ENCODE data around the gene ATG2A. TPM values are rescaled to one million over a fixed set of nuclear protein-coding genes. Genes with fewer than 3 reads are reported as not detected.

ATG2A gene
- total and polyA plus RNA-seq, 10 of the 15 experiments (the other 5 are each of a cell fraction or from before 2014, with no cell fraction given) = 0.08 to 19.0 (median 4.6) TPM

DNA sequence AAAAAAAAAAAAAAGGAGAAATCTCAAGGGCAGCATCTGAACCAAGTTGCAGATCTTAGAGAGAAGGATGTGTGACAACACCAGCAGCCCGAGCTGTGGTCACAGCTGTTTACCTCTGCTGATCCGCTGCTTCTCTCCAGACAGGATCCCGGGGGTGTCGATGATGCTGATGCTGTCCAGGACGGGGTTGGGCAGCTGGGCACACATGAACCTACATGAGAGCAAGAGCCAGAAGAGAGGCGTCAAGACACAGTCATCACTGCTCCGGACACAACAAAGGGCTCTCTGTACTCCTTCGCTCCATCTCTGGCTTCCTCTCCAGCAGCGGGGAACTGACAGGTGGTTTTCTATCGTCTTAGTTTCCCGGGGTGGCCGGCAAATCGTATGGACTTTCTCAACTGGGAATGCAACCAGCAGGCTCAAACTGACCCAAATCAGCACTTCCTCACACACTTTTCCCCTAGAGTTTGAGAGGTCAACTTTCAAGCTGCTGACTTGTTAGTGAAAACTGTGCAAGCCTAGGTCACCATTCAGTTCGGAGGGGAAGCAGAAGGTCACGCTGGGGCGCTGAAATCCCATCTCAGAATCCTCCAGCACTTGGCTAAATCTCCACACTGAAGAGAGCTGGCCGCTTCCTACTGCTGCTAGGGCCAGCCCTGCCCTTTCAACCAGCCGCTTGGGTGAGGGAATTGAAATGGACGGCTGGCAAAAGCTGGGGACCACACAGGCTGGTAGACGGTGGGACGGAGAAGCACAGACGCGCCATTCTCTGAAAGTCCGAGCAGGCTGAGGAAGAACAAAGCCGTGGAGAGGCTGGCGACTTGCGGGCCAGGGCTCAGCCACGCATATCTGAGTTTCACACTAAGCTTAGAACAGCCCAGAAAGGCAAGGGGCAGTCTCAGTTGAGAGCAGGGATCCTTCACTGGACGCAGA lies 42.4 kb downstream of the ATG2A start (continued):
- no peak for TF ChIP-seq CHD4 (IDR thresholded peaks at IDR 0.05)
- TF ChIP-seq SP1 (IDR thresholded peaks at IDR 0.05; ENCODE audit: low read depth, low read length) = no peak
- no peak for TF ChIP-seq STAT3 (IDR thresholded peaks at IDR 0.05; ENCODE audit: low read depth, low read length)
- no peak for TF ChIP-seq MTA2 (IDR thresholded peaks at IDR 0.05; ENCODE audit: low read depth)
- TF ChIP-seq ZNF207 (IDR thresholded peaks at IDR 0.05; ENCODE audit: borderline replicate concordance) = peak; percentile 14; the same call in 1 of the 2 replicates
- TF ChIP-seq, protein P1, sequence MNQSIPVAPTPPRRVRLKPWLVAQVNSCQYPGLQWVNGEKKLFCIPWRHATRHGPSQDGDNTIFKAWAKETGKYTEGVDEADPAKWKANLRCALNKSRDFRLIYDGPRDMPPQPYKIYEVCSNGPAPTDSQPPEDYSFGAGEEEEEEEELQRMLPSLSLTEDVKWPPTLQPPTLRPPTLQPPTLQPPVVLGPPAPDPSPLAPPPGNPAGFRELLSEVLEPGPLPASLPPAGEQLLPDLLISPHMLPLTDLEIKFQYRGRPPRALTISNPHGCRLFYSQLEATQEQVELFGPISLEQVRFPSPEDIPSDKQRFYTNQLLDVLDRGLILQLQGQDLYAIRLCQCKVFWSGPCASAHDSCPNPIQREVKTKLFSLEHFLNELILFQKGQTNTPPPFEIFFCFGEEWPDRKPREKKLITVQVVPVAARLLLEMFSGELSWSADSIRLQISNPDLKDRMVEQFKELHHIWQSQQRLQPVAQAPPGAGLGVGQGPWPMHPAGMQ (IDR thresholded peaks at IDR 0.05; ENCODE audit: borderline replicate concordance) = no peak
- TF ChIP-seq, protein P2, sequence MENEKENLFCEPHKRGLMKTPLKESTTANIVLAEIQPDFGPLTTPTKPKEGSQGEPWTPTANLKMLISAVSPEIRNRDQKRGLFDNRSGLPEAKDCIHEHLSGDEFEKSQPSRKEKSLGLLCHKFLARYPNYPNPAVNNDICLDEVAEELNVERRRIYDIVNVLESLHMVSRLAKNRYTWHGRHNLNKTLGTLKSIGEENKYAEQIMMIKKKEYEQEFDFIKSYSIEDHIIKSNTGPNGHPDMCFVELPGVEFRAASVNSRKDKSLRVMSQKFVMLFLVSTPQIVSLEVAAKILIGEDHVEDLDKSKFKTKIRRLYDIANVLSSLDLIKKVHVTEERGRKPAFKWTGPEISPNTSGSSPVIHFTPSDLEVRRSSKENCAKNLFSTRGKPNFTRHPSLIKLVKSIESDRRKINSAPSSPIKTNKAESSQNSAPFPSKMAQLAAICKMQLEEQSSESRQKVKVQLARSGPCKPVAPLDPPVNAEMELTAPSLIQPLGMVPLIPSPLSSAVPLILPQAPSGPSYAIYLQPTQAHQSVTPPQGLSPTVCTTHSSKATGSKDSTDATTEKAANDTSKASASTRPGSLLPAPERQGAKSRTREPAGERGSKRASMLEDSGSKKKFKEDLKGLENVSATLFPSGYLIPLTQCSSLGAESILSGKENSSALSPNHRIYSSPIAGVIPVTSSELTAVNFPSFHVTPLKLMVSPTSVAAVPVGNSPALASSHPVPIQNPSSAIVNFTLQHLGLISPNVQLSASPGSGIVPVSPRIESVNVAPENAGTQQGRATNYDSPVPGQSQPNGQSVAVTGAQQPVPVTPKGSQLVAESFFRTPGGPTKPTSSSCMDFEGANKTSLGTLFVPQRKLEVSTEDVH (IDR thresholded peaks at IDR 0.05; ENCODE audit: low read depth, partially characterized antibody) = no peak
- TF ChIP-seq SREBF1 (IDR thresholded peaks at IDR 0.05; ENCODE audit: low read length) = no peak
